Measurements from ENCODE around the gene CCDC110. TPM values are rescaled to one million over a fixed set of nuclear protein-coding genes. Genes with fewer than 3 reads are reported as not detected.
A peak's percentile ranks its signal among the peaks of the same experiment; 100 is the strongest.

Gene CCDC110
- total RNA-seq, 1 experiment from 2014 or later, result 0.98 TPM

- in situ Hi-C loops (cut with HindIII; ENCODE audit: low sequenced_read_pairs), result no loop called here
- no peak for DNase-seq (ENCODE audit: low spot score)
Observed at GRCh38 chr4:185480016-185480732, 8.6 kb upstream of the CCDC110 start.

- in situ Hi-C loops (cut with HindIII; ENCODE audit: low sequenced_read_pairs), result no loop called here
- no peak for DNase-seq (ENCODE audit: low spot score)
Observed at GRCh38 chr4:185479507-185479971, 8.0 kb upstream of the CCDC110 start.

- in situ Hi-C loops (cut with HindIII; ENCODE audit: low sequenced_read_pairs), result no loop called here
- DNase-seq (ENCODE audit: low spot score), result no peak
Observed at GRCh38 chr4:185473247-185473646, 1.7 kb upstream of the CCDC110 start.

- peak; percentile 40 for DNase-seq (ENCODE audit: low spot score)
- in situ Hi-C loops (cut with HindIII; ENCODE audit: low sequenced_read_pairs), result no loop called here
Observed at GRCh38 chr4:185472103-185472542, 590 bp upstream of the CCDC110 start.

GRCh38 chr4:185470501-185471195 lies 885 bp downstream of the CCDC110 start:
- in situ Hi-C loops (cut with HindIII; ENCODE audit: low sequenced_read_pairs), result no loop called here
- DNase-seq (ENCODE audit: low spot score), result peak; percentile 80

- in situ Hi-C loops (cut with HindIII; ENCODE audit: low sequenced_read_pairs), result no loop called here
- DNase-seq (ENCODE audit: low spot score), result peak; percentile 38
Observed at GRCh38 chr4:185469580-185470154, 1.9 kb downstream of the CCDC110 start.

- in situ Hi-C loops (cut with HindIII; ENCODE audit: low sequenced_read_pairs), result no loop called here
Observed at GRCh38 chr4:185468999-185469398, 2.5 kb downstream of the CCDC110 start.

GRCh38 chr4:185467991-185468390 lies 3.5 kb downstream of the CCDC110 start:
- in situ Hi-C loops (cut with HindIII; ENCODE audit: low sequenced_read_pairs), result no loop called here
- DNase-seq (ENCODE audit: low spot score), result no peak

More at GRCh38 chr4:185468999-185469398, 2.5 kb downstream of the CCDC110 start:
- peak; percentile 7 for DNase-seq (ENCODE audit: low spot score)

GRCh38 chr4:185467101-185467500 lies 4.4 kb downstream of the CCDC110 start:
- DNase-seq (ENCODE audit: low spot score), result no peak
- in situ Hi-C loops (cut with HindIII; ENCODE audit: low sequenced_read_pairs), result no loop called here

- no peak for DNase-seq (ENCODE audit: low spot score)
- in situ Hi-C loops (cut with HindIII; ENCODE audit: low sequenced_read_pairs), result no loop called here
Observed at GRCh38 chr4:185465707-185466106, 5.8 kb downstream of the CCDC110 start.

- in situ Hi-C loops (cut with HindIII; ENCODE audit: low sequenced_read_pairs), result no loop called here
- no peak for DNase-seq (ENCODE audit: low spot score)
Observed at GRCh38 chr4:185464887-185465286, 6.6 kb downstream of the CCDC110 start.

- no peak for DNase-seq (ENCODE audit: low spot score)
- in situ Hi-C loops (cut with HindIII; ENCODE audit: low sequenced_read_pairs), result no loop called here
Observed at GRCh38 chr4:185464183-185464582, 7.3 kb downstream of the CCDC110 start.

GRCh38 chr4:185463541-185463940 lies 8.0 kb downstream of the CCDC110 start:
- in situ Hi-C loops (cut with HindIII; ENCODE audit: low sequenced_read_pairs), result no loop called here

GRCh38 chr4:185461565-185461964 lies 10.0 kb downstream of the CCDC110 start:
- in situ Hi-C loops (cut with HindIII; ENCODE audit: low sequenced_read_pairs), result no loop called here
- no peak for DNase-seq (ENCODE audit: low spot score)

More at GRCh38 chr4:185463541-185463940, 8.0 kb downstream of the CCDC110 start:
- no peak for DNase-seq (ENCODE audit: low spot score)

- DNase-seq (ENCODE audit: low spot score), result no peak
- in situ Hi-C loops (cut with HindIII; ENCODE audit: low sequenced_read_pairs), result no loop called here
Observed at GRCh38 chr4:185457136-185457535, 14.4 kb downstream of the CCDC110 start.

GRCh38 chr4:185456131-185456530 lies 15.4 kb downstream of the CCDC110 start:
- no peak for DNase-seq (ENCODE audit: low spot score)
- in situ Hi-C loops (cut with HindIII; ENCODE audit: low sequenced_read_pairs), result no loop called here

- in situ Hi-C loops (cut with HindIII; ENCODE audit: low sequenced_read_pairs), result no loop called here
- no peak for DNase-seq (ENCODE audit: low spot score)
Observed at GRCh38 chr4:185445209-185445608, 26.3 kb downstream of the CCDC110 start.

GRCh38 chr4:185441479-185441878 lies 30.1 kb downstream of the CCDC110 start:
- no peak for DNase-seq (ENCODE audit: low spot score)
- in situ Hi-C loops (cut with HindIII; ENCODE audit: low sequenced_read_pairs), result no loop called here

GRCh38 chr4:185437809-185438208 lies 33.7 kb downstream of the CCDC110 start:
- DNase-seq (ENCODE audit: low spot score), result no peak
- in situ Hi-C loops (cut with HindIII; ENCODE audit: low sequenced_read_pairs), result no loop called here

GRCh38 chr4:185435466-185435865 lies 36.1 kb downstream of the CCDC110 start:
- no peak for DNase-seq (ENCODE audit: low spot score)
- in situ Hi-C loops (cut with HindIII; ENCODE audit: low sequenced_read_pairs), result no loop called here
